Stimulated activated CD8-positive, alpha-beta memory T cell treated with anti-CD3 and anti-CD28 coated beads, Interleukin-7, amount 100 ng/mL, for 24 hours (primary cell): ENCODE data around the gene AZIN2.
"Not testable (repeated sequence)": the region's sequence is repeated elsewhere in the genome, so short reads cannot be mapped to it uniquely, and the experiment has no call there.

Experiments used
- DNase-seq: peaks from one replicate; pipeline ENCODE4 v3.0.0-alpha.2; 2020; ENCODE audit warnings: low read depth

The AZIN2 gene

GRCh38 chr1:33130297-33130696, 49.3 kb downstream of the AZIN2 start:
- DNase-seq: no peak

DNA sequence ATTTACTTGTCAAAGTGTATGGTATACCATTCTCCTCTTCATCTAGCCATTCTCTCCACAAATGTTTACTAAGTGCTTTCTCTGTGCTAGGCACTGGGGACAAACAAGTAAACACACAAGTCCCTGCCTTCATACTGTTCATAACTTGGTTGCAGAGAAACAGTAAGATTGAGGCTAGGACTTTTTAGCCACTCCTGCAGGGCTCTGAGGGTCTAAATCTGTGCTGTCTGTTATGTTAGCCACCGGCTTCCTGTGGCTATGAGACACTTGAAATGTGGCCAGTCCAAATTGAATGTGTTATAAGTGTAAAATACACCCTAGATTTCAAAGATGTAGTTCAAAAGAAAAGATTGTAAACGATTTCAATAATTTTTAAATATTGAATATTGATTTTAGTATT, 50.2 kb downstream of the AZIN2 start:
- DNase-seq: no peak

- DNase-seq: no peak
Measured at GRCh38 chr1:33132549-33132948, 51.6 kb downstream of the AZIN2 start.

GRCh38 chr1:33133478-33134105, 52.6 kb downstream of the AZIN2 start:
- DNase-seq: no peak

GRCh38 chr1:33136041-33136440, 55.1 kb downstream of the AZIN2 start:
- not testable (repeated sequence) for DNase-seq

DNA sequence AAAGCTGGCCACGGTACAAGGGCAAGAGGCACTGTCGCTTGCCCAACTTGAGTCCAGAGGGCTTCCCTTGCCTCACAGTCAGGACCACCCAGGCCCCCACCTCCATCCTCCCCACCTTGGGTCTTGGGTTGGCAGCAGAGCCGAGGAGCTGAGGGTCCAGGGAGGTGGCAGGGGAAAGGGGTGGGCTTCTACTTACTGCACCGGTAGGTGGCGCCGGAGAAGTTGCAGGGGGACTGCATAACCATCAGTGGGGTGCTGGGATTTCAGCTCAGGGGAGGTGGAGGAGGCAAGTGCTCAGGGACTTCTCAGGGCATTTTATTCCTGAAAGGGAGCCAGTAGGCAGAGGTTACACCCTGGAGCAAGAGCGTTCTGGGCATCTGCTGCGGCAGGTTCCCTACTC, 56.8 kb downstream of the AZIN2 start:
- DNase-seq: peak; percentile 16

DNA sequence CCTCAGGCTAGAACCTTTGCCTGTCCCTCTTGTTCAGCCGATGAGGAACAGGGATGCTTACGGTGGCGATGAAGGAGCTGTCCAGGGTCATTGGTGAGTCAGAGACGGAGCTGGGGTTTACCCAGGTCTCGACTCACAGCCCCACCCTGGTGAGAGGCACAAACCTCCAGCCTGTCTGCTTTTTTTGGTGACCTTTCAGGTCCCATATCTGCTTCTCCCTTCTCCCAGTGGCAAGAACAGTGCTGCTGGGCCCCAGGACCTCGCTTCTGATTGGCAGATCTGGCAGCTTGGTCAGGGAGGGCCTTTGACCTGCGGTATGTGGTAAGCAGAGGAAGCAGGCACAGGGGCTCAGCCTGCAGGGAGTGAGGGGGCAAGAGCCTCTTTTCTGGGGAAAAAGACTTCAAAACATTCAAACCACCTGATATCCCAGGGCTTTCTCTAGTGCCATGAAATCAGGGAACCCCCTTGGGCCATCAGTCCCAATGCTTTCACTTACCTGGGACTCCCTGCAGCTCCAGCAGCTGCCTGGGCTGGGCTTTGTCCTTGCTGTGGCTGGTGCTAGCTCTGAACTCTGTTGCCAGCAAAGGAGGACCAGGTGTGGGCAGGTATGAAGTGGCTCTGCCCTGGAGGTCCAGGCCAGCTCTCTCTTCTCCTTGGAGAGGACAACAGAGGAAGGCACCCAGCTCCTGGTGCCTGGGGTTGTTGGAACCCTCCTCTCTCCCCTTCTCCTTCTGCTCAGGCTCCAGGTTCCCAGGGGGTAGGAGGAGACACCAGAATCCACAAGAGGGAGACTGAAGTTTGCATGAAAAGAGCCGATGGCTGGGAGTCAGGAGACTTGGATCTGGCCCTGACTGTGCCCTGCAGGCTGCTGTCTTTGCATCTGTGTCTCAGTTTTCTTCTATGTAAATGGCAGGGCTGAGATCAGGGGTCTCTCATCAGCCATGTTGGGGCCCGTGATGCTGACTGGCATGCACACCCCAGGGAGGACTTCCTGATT, 59.5 kb downstream of the AZIN2 start:
- DNase-seq: no peak

DNA sequence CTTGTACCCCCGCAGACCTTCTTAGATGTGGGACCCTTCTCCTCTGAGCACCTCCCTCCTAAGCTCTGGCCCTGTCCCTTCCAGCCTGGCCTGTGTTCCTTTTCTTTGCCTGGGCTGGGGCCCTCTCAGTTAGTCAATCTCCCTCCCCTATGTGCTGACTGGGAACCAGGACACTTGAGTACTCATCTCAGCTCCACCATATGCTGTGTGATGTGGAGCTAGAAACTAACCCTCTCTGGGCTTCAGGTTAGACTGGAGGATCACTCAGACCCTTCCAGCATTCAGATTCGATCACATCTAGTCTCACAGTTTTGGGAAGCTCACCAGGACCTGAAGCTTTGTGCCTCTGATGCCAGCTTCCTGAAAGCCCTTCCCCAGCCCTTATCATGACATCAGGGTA, 60.3 kb downstream of the AZIN2 start:
- DNase-seq: no peak

DNA sequence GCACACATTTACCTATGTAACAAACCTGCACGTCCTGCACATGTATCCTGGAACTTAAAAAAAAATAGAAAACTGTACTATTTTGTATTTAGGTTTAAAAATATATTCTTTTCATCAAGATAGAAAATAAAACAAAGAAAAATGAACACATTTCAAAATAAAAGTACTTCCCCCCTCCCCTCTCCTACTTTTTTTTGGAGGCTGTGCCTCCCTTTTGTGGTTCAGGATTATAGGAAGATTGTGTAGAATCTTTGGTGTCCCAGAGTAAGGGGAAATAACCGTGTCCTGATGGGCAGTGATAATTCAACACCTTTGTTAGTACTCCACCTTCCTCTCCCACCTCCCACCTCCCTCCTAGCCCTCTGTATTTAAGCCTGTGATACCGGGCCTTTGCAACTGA, 60.8 kb downstream of the AZIN2 start:
- DNase-seq: no peak

DNA sequence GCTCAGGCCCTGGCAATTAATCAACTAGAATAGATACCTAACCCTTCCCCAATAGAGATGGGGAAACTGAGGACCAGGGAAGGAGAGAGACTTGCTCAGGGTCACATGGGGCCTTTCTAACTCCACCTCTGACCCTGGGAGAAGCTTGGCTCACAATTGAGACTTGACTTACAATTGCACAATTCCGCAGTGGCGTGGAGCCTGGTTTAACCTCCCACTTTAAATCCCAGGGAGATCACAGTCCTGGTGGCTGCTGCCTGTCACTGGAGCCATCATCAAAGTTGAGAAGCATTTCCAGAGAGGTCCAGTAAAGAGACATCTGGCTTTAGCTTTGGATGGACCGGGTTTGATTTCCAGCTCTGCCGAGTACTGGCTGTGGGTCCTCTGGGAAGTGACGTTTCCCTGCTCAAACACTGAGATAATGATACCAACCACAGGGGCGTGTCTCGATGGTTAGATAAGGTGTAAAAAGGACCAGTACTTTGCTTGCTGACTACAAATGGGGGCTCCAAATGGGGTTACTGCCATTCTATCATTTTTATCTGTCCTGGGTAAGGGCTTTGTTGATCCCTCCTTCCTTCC, 61.6 kb downstream of the AZIN2 start:
- DNase-seq: no peak

- no peak for DNase-seq
Measured at GRCh38 chr1:33143176-33143575, 62.2 kb downstream of the AZIN2 start.

- DNase-seq: no peak
Measured at GRCh38 chr1:33143698-33144097, 62.7 kb downstream of the AZIN2 start.

- no peak for DNase-seq
Measured at GRCh38 chr1:33146003-33146402, 65.0 kb downstream of the AZIN2 start.

- DNase-seq: no peak
Measured at GRCh38 chr1:33147275-33147996, 66.5 kb downstream of the AZIN2 start.

GRCh38 chr1:33147997-33148314, 67.0 kb downstream of the AZIN2 start:
- DNase-seq: no peak

GRCh38 chr1:33148615-33149014, 67.7 kb downstream of the AZIN2 start:
- DNase-seq: no peak

GRCh38 chr1:33149453-33150190, 68.7 kb downstream of the AZIN2 start:
- no peak for DNase-seq

DNA sequence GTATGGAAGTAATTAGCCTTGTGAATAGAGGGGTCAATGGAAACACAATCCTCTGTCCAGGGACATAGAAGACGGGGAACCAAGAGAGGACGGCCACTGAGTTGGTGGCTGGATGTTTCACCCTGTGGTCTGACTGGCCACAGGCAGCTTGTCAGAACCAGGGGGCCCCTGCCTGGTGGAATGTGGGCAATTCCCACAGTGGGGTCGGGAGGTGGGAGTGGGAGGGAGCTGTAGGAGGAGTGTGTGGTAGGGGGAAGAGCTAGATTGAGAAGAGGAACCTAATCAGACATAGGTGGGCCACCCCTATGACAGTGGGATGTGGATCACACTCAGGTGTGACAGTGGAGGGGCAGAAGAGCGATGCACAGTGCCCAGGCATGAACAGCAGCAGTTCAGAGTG, 69.6 kb downstream of the AZIN2 start:
- DNase-seq: no peak

DNA sequence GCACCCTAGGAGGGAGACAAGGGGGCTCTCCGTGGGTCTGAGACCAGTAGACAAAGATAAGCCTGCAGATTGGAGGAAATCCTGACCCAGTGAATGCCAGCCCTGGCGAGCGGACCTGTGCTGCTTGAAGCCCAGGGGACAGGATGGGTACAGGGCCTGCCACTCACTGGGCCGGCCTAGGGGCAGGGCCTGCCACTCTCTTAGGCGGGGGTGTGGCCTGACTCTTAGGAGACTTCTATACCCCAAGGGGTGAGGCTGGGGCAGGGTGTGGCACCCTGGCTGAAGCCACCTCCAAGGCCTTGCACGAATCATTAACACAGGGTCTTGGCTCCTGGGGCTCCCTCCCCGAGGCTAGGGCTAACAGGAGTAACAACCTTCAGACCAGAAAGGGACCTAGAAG, 70.2 kb downstream of the AZIN2 start:
- DNase-seq: no peak

- no peak for DNase-seq
Measured at GRCh38 chr1:33152685-33153432, 71.9 kb downstream of the AZIN2 start.

- no peak for DNase-seq
Measured at GRCh38 chr1:33153650-33154049, 72.7 kb downstream of the AZIN2 start.
